ENCODE data around the gene ABAT. TPM values are rescaled to one million over a fixed set of nuclear protein-coding genes. Genes with fewer than 3 reads are reported as not detected.
"Not testable (repeated sequence)": the region's sequence is repeated elsewhere in the genome, so short reads cannot be mapped to it uniquely, and the experiment has no call there.

ABAT gene
- total RNA-seq, 6 experiments from 2014 or later: 160 to 378 (median 305) TPM

GRCh38 chr16:8781797-8782196 lies 107.4 kb downstream of the ABAT start:
- H3K9me3 ChIP-seq: no peaks in the 10 kb centered on the region
- no peak overlapping the region for H3K27ac ChIP-seq
- no peaks in the 10 kb centered on the region for H3K4me1 ChIP-seq
- peaks cover 0 to 42% (median 22%) of the 10 kb centered on the region in 4 donors for H3K36me3 ChIP-seq
- ATAC-seq (no peak), DNase-seq (no peak)
- TF ChIP-seq CTCF (IDR thresholded peaks at IDR 0.05): no peak
- no peak for TF ChIP-seq POLR2A (IDR thresholded peaks at IDR 0.05)
- 100% methylated on average over 2 of the region's 8 CpGs for WGBS (ENCODE audit: insufficient coverage, low coverage, low lambda C conversion rate, missing lambda C conversion rate)
- no peak overlapping the region for H3K4me3 ChIP-seq
- intact Hi-C loops (cut with DNase I): loop anchor here (10.0 kb wide), 1 partner anchor 117 kb away; no protein-coding TSS in a partner anchor
- H3K27me3 ChIP-seq: no peaks in the 10 kb centered on the region

GRCh38 chr16:8782673-8783072 lies 108.3 kb downstream of the ABAT start:
- ATAC-seq (no peak), DNase-seq (no peak)
- WGBS (ENCODE audit: insufficient coverage, low coverage, low lambda C conversion rate, missing lambda C conversion rate): 55% methylated on average over 6 of the region's 6 CpGs
- H3K36me3 ChIP-seq: peaks cover 0 to 33% (median 17%) of the 10 kb centered on the region in 4 donors
- no peak for TF ChIP-seq POLR2A (IDR thresholded peaks at IDR 0.05)
- no peak for TF ChIP-seq CTCF (IDR thresholded peaks at IDR 0.05)
- intact Hi-C loops (cut with DNase I): loop anchor here (10.0 kb wide), 1 partner anchor 118 kb away; no protein-coding TSS in a partner anchor
- H3K9me3 ChIP-seq: no peaks in the 10 kb centered on the region
- H3K4me1 ChIP-seq: no peaks in the 10 kb centered on the region
- no peaks in the 10 kb centered on the region for H3K27me3 ChIP-seq
- no peak overlapping the region for H3K27ac ChIP-seq
- no peak overlapping the region for H3K4me3 ChIP-seq

GRCh38 chr16:8785408-8785807 lies 111.0 kb downstream of the ABAT start:
- Histone ChIP-seq H3K4me1 (peaks cover 0 to 14% (median 6%) of the 10 kb centered on the region in 4 donors), H3K4me3 (no peak overlapping the region), H3K27me3 (no peaks in the 10 kb centered on the region), H3K36me3 (peaks cover 0 to 11% (median 2%) of the 10 kb centered on the region in 4 donors), H3K9me3 (no peaks in the 10 kb centered on the region), H3K27ac (no peak overlapping the region)
- no peak for TF ChIP-seq CTCF (IDR thresholded peaks at IDR 0.05)
- TF ChIP-seq POLR2A (IDR thresholded peaks at IDR 0.05): no peak
- DNase-seq: no peak
- WGBS (ENCODE audit: insufficient coverage, low coverage, low lambda C conversion rate, missing lambda C conversion rate): 84% methylated on average over 4 of the region's 6 CpGs
- intact Hi-C loops (cut with DNase I): loop anchor here (10.0 kb wide), 1 partner anchor 121 kb away; no protein-coding TSS in a partner anchor
- ATAC-seq: no peak

- Histone ChIP-seq H3K4me1 (peaks cover 0 to 14% (median 6%) of the 10 kb centered on the region in 4 donors), H3K36me3 (peaks cover 0 to 11% (median under 1%) of the 10 kb centered on the region in 4 donors)
- not testable (repeated sequence) for H3K4me3 ChIP-seq, H3K27ac ChIP-seq, DNase-seq, H3K27me3 ChIP-seq, H3K9me3 ChIP-seq
- intact Hi-C loops (cut with DNase I): loop anchor here (10.0 kb wide), 1 partner anchor 122 kb away; no protein-coding TSS in a partner anchor
- WGBS (ENCODE audit: insufficient coverage, low coverage, low lambda C conversion rate, missing lambda C conversion rate): 47% methylated on average over 3 of the region's 11 CpGs
- peak in 1 of 4 donors; percentile 5 for ATAC-seq
Measured at GRCh38 chr16:8786316-8786715, 111.9 kb downstream of the ABAT start.

GRCh38 chr16:8788578-8789172 lies 114.3 kb downstream of the ABAT start:
- DNase-seq: peak in 1 of 3 donors; percentile 73

More at GRCh38 chr16:8788578-8789172, 114.3 kb downstream of the ABAT start:
- 31% methylated on average over 6 of the region's 8 CpGs for WGBS (ENCODE audit: insufficient coverage, low coverage, low lambda C conversion rate, missing lambda C conversion rate)
- Histone ChIP-seq H3K4me1 (peaks cover 0 to 21% (median 8%) of the 10 kb centered on the region in 4 donors), H3K36me3 (no peaks in the 10 kb centered on the region), H3K4me3 (no peak overlapping the region), H3K27ac (peak overlapping the region in 2 of 3 donors; percentile 60 to 63), H3K9me3 (no peaks in the 10 kb centered on the region), H3K27me3 (no peaks in the 10 kb centered on the region)
- ATAC-seq: peak; percentile 77 to 86 (median 82)
- intact Hi-C loops (cut with DNase I): loop anchor here (10.0 kb wide), 1 partner anchor 124 kb away; no protein-coding TSS in a partner anchor
- TF ChIP-seq CTCF (IDR thresholded peaks at IDR 0.05) (no peak), POLR2A (IDR thresholded peaks at IDR 0.05) (no peak)

Measured in right lobe of liver (tissue), 6 donors.